Cardiac muscle cell (in vitro differentiated cells and primary cell): ENCODE measurements around the gene TBC1D17. TPM values are rescaled to one million over a fixed set of nuclear protein-coding genes. Genes with fewer than 3 reads are reported as not detected.

Experiments
- DNase-seq, 2 donors: peaks; one replicate each; pipeline versions ENCODE4 v3.0.0 to v3.0.0-alpha.2; 2010 to 2017; ENCODE audit warnings: low read depth in 1 of 2, low spot score in 1 of 2
- H3K27ac ChIP-seq: fragments of 200-600 bp; sonication (generic); 2 replicates; pipeline ENCODE4 v1.5.1; 2016
- H3K27me3 ChIP-seq: fragments of 200-600 bp; sonication (generic); 2 replicates; pipeline ENCODE4 v1.6.0; 2016; ENCODE audit warnings: control low read depth
- H3K36me3 ChIP-seq: fragments of 200-600 bp; sonication (generic); 2 replicates; pipeline ENCODE4 v1.5.1; 2016; ENCODE audit warnings: control low read depth
- H3K4me1 ChIP-seq: fragments of 200-600 bp; sonication (generic); 2 replicates; pipeline ENCODE4 v1.8.1; 2017; ENCODE audit warnings: low read depth, mild to moderate bottlenecking, mixed run types
- H3K4me3 ChIP-seq: fragments of 200-600 bp; sonication (generic); 2 replicates; pipeline ENCODE4 v1.5.1; 2016; ENCODE audit warnings: mild to moderate bottlenecking
- H3K9me3 ChIP-seq: fragments of 200-600 bp; sonication (generic); 2 replicates; pipeline ENCODE4 v1.5.1; 2017; ENCODE audit warnings: low read depth, mild to moderate bottlenecking, control low read depth
- CTCF ChIP-seq: IDR thresholded peaks from 2 replicates; pipeline ENCODE4 v1.5.1; 2012; ENCODE audit warnings: low read depth, mild to moderate bottlenecking, low read length
- polyA plus RNA-seq: library from polyadenylated mRNA; unstranded; fragments of >200 nt; fragmentation: Nextera tagmentation; extraction: Ambion mirVana; gene quantifications from 2 replicates; pipeline ENCODE4 v1.2.1, GENCODE V29; 2016
- total RNA-seq: library from RNA; depleted of rRNA; stranded (reverse); fragments of >200 nt; gene quantifications from 2 replicates; pipeline ENCODE4 v1.2.3, GENCODE V29; 2016

The TBC1D17 gene
- total and polyA plus RNA-seq, 2 experiments from 2014 or later: 26.8 to 52.5 TPM

- no peak for TF ChIP-seq CTCF
- Histone ChIP-seq H3K27ac (peak overlapping the region; percentile 99), H3K4me1 (no peaks in the 10 kb centered on the region), H3K36me3 (peaks cover 22% of the 10 kb centered on the region), H3K4me3 (peak overlapping the region; percentile 55), H3K9me3 (no peaks in the 10 kb centered on the region), H3K27me3 (no peaks in the 10 kb centered on the region)
- DNase-seq: peak; percentile 98 to 99
These were observed 609 bp downstream of the TBC1D17 start for GRCh38 chr19:49877879-49878743.

- Histone ChIP-seq H3K9me3 (no peaks in the 10 kb centered on the region), H3K4me1 (no peaks in the 10 kb centered on the region), H3K27me3 (no peaks in the 10 kb centered on the region), H3K27ac (no peak overlapping the region), H3K4me3 (peak overlapping the region; percentile 55), H3K36me3 (peaks cover 26% of the 10 kb centered on the region)
- TF ChIP-seq CTCF: no peak
- DNase-seq: no peak
These were observed 1.2 kb downstream of the TBC1D17 start for GRCh38 chr19:49878744-49879070.

- peaks cover 32% of the 10 kb centered on the region for H3K36me3 ChIP-seq
- no peak for TF ChIP-seq CTCF
- no peaks in the 10 kb centered on the region for H3K27me3 ChIP-seq
- H3K9me3 ChIP-seq: no peaks in the 10 kb centered on the region
- no peak for DNase-seq
- H3K4me1 ChIP-seq: no peaks in the 10 kb centered on the region
- H3K4me3 ChIP-seq: no peak overlapping the region
- no peak overlapping the region for H3K27ac ChIP-seq
These were observed 1.9 kb downstream of the TBC1D17 start for GRCh38 chr19:49879243-49879963.

GRCh38 chr19:49880162-49880869 is 2.8 kb downstream of the TBC1D17 start:
- no peaks in the 10 kb centered on the region for H3K4me1 ChIP-seq
- H3K4me3 ChIP-seq: no peak overlapping the region
- no peaks in the 10 kb centered on the region for H3K27me3 ChIP-seq
- no peak overlapping the region for H3K27ac ChIP-seq
- DNase-seq: no peak
- H3K36me3 ChIP-seq: peaks cover 37% of the 10 kb centered on the region
- no peak for TF ChIP-seq CTCF
- H3K9me3 ChIP-seq: no peaks in the 10 kb centered on the region

GRCh38 chr19:49881186-49881585 is 3.7 kb downstream of the TBC1D17 start:
- Histone ChIP-seq H3K4me1 (no peaks in the 10 kb centered on the region), H3K27ac (no peak overlapping the region), H3K36me3 (peaks cover 37% of the 10 kb centered on the region), H3K4me3 (no peak overlapping the region), H3K9me3 (no peaks in the 10 kb centered on the region), H3K27me3 (no peaks in the 10 kb centered on the region)
- no peak for TF ChIP-seq CTCF
- DNase-seq: no peak
